ENCODE results near the gene ITPR1. TPM values are rescaled to one million over a fixed set of nuclear protein-coding genes. Genes with fewer than 3 reads are reported as not detected.

Gene ITPR1
- total and polyA plus RNA-seq, 10 of the 15 experiments (the other 5 are each of a cell fraction or from before 2014, with no cell fraction given): 12.2 to 239 (median 28.4) TPM

GRCh38 chr3:4472766-4473165, 20.4 kb upstream of the ITPR1 start (continued):
- no peak for TF ChIP-seq CHD4 (IDR thresholded peaks at IDR 0.05)
- TF ChIP-seq MEF2A (IDR thresholded peaks at IDR 0.05; ENCODE audit: insufficient read depth, low read depth, low read length): no peak
- TF ChIP-seq JUNB (IDR thresholded peaks at IDR 0.05): no peak
- no peak for TF ChIP-seq TBL1XR1 (IDR thresholded peaks at IDR 0.05; ENCODE audit: low read depth, low read length)
- TF ChIP-seq DPF2 (IDR thresholded peaks at IDR 0.05): no peak
- TF ChIP-seq, protein P1, sequence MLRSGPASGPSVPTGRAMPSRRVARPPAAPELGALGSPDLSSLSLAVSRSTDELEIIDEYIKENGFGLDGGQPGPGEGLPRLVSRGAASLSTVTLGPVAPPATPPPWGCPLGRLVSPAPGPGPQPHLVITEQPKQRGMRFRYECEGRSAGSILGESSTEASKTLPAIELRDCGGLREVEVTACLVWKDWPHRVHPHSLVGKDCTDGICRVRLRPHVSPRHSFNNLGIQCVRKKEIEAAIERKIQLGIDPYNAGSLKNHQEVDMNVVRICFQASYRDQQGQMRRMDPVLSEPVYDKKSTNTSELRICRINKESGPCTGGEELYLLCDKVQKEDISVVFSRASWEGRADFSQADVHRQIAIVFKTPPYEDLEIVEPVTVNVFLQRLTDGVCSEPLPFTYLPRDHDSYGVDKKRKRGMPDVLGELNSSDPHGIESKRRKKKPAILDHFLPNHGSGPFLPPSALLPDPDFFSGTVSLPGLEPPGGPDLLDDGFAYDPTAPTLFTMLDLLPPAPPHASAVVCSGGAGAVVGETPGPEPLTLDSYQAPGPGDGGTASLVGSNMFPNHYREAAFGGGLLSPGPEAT (IDR thresholded peaks at IDR 0.05; ENCODE audit: low read depth): no peak
- TF ChIP-seq BMI1 (IDR thresholded peaks at IDR 0.05; ENCODE audit: borderline replicate concordance): no peak
- no peak for TF ChIP-seq SRF (IDR thresholded peaks at IDR 0.05; ENCODE audit: low read depth in 2 of 2, low read length in 2 of 2)
- TF ChIP-seq IRF4 (IDR thresholded peaks at IDR 0.05; ENCODE audit: low read depth, low read length): no peak

GRCh38 chr3:4474683-4475490, 18.3 kb upstream of the ITPR1 start:
- H3K27me3 ChIP-seq (replicated peaks in 1 of 2; ENCODE audit: control insufficient read depth in 2 of 2, insufficient read depth in 2 of 2, low read length in 1 of 2): no peaks in the 10 kb centered on the region
- BruUV-seq (replicated peaks): no TSS peak
- ATAC-seq (peak; percentile 91), FAIRE-seq (peak; percentile 84), DNase-seq (ENCODE audit: low read depth, low spot score) (peak; percentile 81)
- intact Hi-C loops (cut with micrococcal nuclease; ENCODE audit: unreplicated experiment): no loop called here
- ChIA-PET CTCF (interaction anchor here (0.7 to 2.6 kb wide), 4 partner anchors 19 to 124 kb away, joined by 4 to 11 read pairs (median 7); partner anchors contain the start of gene ITPR1), SMC1A (ENCODE audit: uncharacterized antibody, unreplicated experiment) (interaction anchor here (0.8 to 3.5 kb wide), 14 partner anchors 13 to 172 kb away, joined by 3 to 33 read pairs (median 6); partner anchors contain the start of gene ITPR1), RAD21 (ENCODE audit: unreplicated experiment) (interaction anchor here (1.0 to 3.7 kb wide), 6 partner anchors 19 to 124 kb away, joined by 4 to 32 read pairs (median 12); partner anchors contain the start of gene ITPR1), POLR2A (interaction anchor here (0.6 to 3.0 kb wide), 5 partner anchors 18 to 113 kb away, joined by 3 to 29 read pairs (median 6); partner anchors contain the start of gene ITPR1)
- H2AFZ ChIP-seq (ENCODE audit: control insufficient read depth, low read depth, low read length): no peak overlapping the region
- no peaks in the 10 kb centered on the region for H3K79me2 ChIP-seq (ENCODE audit: control insufficient read depth, insufficient read depth, low read length)
- in situ Hi-C loops (cut with MboI): no loop called here
- H4K20me1 ChIP-seq (ENCODE audit: control insufficient read depth, insufficient read depth): no peaks in the 10 kb centered on the region
- H3K9me3 ChIP-seq (replicated peaks; ENCODE audit: control insufficient read depth, insufficient read depth, low read length): no peaks in the 10 kb centered on the region; the same call in 1 of the 3 replicates
- H3K4me2 ChIP-seq (ENCODE audit: control insufficient read depth, insufficient read depth): peak overlapping the region; percentile 46
- H3K4me3 ChIP-seq: peak overlapping the region; percentile 35; the same call in 1 of the 2 replicates
- 0 out of 2 replicates have a peak overlapping the region, but pooled peaks have one; percentile 0 for H3K9ac ChIP-seq (ENCODE audit: control insufficient read depth, insufficient read depth, low read length)
- no peaks in the 10 kb centered on the region for H3K36me3 ChIP-seq (ENCODE audit: control insufficient read depth in 2 of 2, insufficient read depth in 2 of 2, low read length in 1 of 2)
- WGBS (ENCODE audit: insufficient coverage, insufficient replicate concordance, low lambda C conversion rate, missing lambda C conversion rate): 20% methylated on average over 7 of the region's 7 CpGs
- peak overlapping the region; percentile 64 for H3K27ac ChIP-seq (ENCODE audit: control insufficient read depth, insufficient read depth)
- peaks cover 18% of the 10 kb centered on the region for H3K4me1 ChIP-seq (ENCODE audit: control insufficient read depth, insufficient read depth, low read length)
- TF ChIP-seq BHLHE40 (IDR thresholded peaks at IDR 0.05; ENCODE audit: borderline replicate concordance in 1 of 2, low read depth in 2 of 2, low read length in 1 of 2): no peak
- peak; percentile 36; the same call in 1 of the 2 replicates for TF ChIP-seq NFYA (IDR thresholded peaks at IDR 0.05; ENCODE audit: borderline replicate concordance, low read depth, low read length)
- peak; percentile 28; the same call in 1 of the 2 replicates for TF ChIP-seq EED (IDR thresholded peaks at IDR 0.05; ENCODE audit: low read depth)
- peak; percentile 84 for TF ChIP-seq SPI1 (IDR thresholded peaks at IDR 0.05; ENCODE audit: borderline replicate concordance, insufficient read depth, low read depth, low read length)
- TF ChIP-seq NFIC (IDR thresholded peaks at IDR 0.05; ENCODE audit: low read depth, low read length): 0 out of 2 replicates have a peak, but pooled peaks have one; percentile 29
- no peak for TF ChIP-seq JUNB (IDR thresholded peaks at IDR 0.05)
- peak; percentile 45; the same call in 1 of the 2 replicates for TF ChIP-seq POLR2AphosphoS5 (IDR thresholded peaks at IDR 0.05; ENCODE audit: low read length)
- peak; percentile 15 for TF ChIP-seq FOS (IDR thresholded peaks at IDR 0.05; ENCODE audit: borderline replicate concordance, extremely low read depth, insufficient read length)
- TF ChIP-seq EP300 (IDR thresholded peaks at IDR 0.05; ENCODE audit: borderline replicate concordance in 1 of 2, control insufficient read depth in 1 of 2, low read depth in 2 of 2, low read length in 2 of 2): no peak
- TF ChIP-seq BCL11A (IDR thresholded peaks at IDR 0.05; ENCODE audit: low read depth, low read length): 0 out of 2 replicates have a peak, but pooled peaks have one; percentile 40
- TF ChIP-seq MEF2B (IDR thresholded peaks at IDR 0.05; ENCODE audit: partially characterized antibody, poor library complexity, severe bottlenecking): peak; percentile 35
- TF ChIP-seq NBN (IDR thresholded peaks at IDR 0.05): 0 out of 2 replicates have a peak, but pooled peaks have one; percentile 10
- peak; percentile 66; the same call in 1 of the 2 replicates for TF ChIP-seq MEF2A (IDR thresholded peaks at IDR 0.05; ENCODE audit: insufficient read depth, low read depth, low read length)

All from GM12878 (cell line).